NCI-H524 treated with DMSO at 0.1 percent for 48 hours (cell line): ENCODE measurements around the gene ZFHX2.
"Not testable (repeated sequence)": the region's sequence is repeated elsewhere in the genome, so short reads cannot be mapped to it uniquely, and the experiment has no call there.

ENCODE experiments used
- DNase-seq: peaks from one replicate; lab custom pipeline; 2025; lab: John Stamatoyannopoulos, UW

ZFHX2 gene

GRCh38 chr14:23539248-23540140 is 12.1 kb downstream of the ZFHX2 start:
- no peak for DNase-seq

DNA sequence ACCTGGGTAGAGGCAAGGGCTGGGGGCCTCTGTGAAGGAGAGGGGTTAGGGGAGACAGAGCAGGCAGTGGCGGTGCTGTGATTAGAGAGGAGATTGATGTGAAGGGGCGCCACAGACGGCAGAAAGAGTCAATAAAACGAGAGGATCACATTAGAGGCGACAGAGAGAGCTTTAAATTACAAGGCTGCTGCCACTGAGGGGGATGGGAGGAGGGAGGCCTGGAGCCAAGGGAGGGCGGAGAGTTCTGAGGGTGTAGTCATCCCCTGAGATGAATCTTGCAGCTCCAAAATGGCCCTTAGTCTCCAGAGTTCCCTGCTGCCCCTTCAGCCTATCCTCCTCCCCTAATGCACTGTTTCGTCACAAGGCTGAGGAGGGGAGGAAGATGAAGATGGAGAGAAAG is 12.8 kb downstream of the ZFHX2 start:
- DNase-seq: no peak

DNA sequence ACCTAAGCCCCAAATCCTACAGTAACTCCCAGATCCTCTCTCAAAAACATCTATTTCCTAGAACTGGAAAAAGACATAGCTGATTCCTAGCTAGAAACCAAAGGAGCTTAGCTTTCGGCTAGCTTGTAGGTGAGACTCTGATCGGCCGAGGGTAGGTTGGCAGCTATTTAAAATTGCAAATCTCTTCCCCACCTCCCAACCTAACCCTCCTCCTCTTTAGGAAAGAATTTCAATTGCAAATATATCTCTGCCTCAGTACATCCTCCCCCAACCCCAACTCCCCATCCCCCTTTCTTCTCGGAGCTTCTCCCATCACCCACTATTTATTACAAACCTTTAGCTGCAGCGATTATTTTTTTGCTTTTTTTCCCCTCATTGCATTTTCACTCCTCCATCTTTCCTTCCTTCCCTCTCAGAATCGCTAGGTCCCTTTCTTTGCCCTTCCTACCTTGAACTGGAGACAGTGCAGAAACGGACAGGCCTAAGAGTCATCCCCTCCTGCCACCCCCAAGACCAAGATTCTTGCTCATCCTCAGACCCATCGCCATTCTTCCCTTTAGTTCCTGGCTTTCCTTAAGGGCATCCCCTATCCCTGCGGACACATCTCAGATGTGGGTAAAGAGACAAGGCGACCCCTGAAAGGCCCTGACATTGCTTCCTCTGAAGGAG is 13.4 kb downstream of the ZFHX2 start:
- DNase-seq: no peak

DNA sequence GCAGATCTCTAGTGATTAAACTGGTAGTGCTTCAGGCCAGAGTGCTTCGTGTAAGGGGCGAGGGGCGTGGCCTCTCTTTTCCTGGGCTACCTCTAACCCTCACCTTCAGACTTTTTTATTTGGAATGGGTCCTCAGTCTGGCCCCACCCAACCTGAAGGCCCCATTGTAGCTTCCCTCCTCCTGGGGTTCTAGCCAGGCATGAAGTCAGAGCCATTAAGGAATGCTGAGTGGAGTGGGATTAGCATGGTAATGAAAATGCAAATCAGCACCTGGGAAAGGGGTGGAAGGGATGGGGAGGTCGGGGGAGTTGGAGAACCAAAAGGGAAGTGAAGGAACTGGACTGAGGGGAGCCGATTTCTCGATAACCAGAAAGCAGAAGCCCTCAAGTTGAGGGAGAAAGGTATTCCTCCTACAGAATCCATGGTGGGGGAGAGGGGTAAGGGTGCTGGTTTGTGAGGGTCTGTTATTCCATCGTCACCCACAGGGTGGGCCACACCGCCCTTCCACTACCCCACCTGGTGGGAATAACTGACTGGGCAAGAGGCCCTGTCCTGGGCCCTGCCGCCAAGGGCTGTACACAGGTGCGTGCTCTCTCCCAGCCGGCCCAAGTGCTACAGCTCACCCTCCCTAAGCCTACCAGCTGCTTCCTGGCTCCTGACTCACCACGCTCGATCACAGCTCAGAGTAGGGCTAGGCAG is 14.1 kb downstream of the ZFHX2 start:
- no peak for DNase-seq

DNA sequence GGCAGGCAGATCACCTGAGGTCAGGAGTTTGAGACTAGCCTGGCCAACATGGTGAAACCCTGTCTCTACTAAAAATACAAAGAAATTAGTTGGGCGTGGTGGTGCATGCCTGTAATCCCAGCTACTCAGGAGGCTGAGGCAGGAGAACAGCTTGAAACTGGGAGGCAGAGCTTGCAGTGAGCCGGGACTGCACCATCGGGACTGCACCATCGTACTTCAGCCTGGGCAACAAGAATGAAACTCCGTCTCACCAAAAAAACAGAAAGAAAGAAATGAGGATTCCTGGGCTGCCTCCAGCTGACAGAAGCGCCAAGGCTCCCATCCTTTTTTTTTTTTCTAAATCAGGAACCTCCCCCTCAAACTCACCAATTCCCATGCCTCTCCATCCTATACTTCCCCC is 14.7 kb downstream of the ZFHX2 start:
- DNase-seq: not testable (repeated sequence)

- DNase-seq: no peak
Measured at GRCh38 chr14:23536494-23536893, 15.1 kb downstream of the ZFHX2 start.

DNA sequence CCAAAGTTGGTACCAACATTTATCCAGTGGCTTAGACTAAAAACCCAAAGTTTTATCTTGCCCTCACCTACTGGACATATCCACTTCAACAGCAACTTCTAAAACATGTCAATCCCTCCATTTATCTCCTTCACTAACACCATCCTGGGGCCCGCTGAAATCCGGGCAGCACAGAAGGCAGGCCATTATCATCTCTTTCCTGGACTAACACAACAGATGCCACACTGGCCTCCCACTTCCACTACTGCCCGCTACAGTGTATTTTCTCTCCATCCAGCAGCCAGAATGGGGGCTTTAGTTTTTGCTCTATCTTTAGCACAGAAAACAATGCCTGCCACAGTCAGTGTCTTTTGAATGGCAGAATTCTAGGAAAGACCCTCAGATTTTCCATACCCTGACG is 15.6 kb downstream of the ZFHX2 start:
- DNase-seq: no peak

DNA sequence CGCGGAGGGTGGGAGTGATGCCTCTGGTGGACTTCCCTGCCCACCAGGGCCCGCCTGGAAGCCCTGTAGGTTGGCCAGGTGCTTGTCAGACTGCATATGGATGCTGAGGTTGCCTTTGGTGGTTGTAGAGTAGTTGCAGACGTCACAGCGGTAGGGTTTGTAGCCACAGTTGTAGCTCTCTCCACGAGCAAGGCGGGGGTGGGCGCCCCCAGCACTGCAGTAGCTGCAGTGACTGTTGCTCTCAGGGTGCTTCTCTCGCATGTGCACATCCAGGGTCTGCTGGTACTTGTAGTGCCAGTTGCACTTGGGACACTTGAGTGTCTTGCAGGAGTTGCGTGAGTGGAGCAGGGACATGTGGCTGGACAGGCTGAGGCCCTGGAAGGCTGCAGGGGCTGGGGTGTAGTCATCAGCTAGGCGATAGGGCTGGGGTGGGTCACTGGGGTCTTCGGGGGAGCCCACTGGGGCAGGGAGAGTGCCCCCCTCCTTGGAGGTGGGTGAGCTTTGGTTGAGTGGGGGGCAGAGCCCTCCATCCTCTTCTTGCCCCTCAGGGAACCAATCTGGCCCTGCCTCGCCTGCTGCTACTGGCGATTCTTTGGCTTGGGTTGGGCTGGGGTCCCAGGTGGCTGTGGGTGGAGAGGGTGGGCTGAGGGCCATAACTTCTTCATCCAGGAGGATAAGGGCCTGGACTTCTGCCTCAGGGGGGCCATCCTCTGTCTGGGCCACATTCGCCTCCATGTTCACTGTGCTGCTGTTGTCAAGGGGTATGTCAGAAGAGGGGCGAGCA is 17.7 kb downstream of the ZFHX2 start:
- no peak for DNase-seq

DNA sequence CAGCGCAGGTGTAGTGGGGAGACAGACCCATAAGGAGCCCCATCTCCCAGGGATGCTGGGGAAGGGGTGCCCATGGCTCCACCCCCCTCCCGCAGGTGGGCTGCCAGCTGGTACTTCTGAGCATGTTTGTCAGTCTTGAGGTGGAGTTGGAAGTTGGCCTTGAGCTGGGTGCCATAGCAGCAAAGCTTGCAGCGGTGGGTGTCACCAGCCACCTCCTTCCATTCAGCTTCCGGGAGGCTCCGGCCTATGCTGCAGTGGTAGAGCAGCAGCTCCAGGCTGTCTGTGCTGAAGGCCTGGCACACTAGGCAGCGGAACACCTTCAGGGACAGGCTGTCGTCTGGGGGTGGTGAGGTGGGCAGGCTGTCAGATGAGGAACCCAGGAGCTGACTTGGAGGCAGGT is 18.9 kb downstream of the ZFHX2 start:
- no peak for DNase-seq

GRCh38 chr14:23531391-23531790 is 20.2 kb downstream of the ZFHX2 start:
- no peak for DNase-seq

- no peak for DNase-seq
Measured at GRCh38 chr14:23530375-23531055, 21.1 kb downstream of the ZFHX2 start.

GRCh38 chr14:23529016-23529415 is 22.5 kb downstream of the ZFHX2 start:
- DNase-seq: no peak

- no peak for DNase-seq
Measured at GRCh38 chr14:23528555-23528954, 23.0 kb downstream of the ZFHX2 start.

DNA sequence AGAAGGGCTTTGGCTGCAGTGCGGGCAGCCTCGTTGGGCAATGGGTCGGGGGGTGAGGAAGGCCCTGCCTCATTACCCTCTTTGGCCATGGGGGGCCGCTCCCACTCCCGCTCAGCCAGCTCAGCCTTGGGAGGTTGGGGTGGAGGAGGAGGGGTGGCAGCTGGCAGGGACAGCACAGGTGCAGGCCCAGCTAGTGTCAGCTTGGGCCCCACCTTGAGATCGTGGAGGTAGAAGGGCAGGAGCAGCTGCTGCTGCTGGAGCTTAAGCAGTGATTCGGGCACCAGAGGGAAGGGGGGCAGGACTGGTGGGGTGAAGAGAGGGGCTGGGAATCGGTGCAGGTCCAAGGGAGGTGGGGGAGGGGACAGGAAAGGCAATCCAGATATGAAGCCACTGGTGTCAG is 26.0 kb downstream of the ZFHX2 start:
- DNase-seq: no peak

DNA sequence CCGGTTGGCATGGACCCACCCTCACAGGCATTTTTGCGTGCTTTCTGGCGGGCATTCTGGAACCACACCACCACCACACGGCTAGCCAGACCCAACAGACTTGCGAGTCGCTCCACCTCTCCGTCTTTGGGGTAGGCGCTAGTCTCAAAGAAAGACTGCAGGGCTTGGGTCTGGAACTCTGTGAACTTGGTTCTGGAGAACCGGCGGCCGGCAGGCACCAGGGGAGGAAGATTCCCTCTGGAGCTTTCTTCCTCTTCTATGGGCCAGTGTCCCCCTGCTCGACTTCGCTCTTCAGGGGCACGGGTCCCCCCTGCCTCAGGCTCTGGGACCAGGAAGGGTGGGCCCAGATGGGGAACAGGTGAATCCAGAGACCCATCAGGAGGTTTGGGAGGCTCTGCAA is 26.6 kb downstream of the ZFHX2 start:
- DNase-seq: no peak

GRCh38 chr14:23523229-23524016 is 28.1 kb downstream of the ZFHX2 start:
- no peak for DNase-seq

- DNase-seq: no peak
Measured at GRCh38 chr14:23522643-23523198, 28.8 kb downstream of the ZFHX2 start.

GRCh38 chr14:23521785-23522640 is 29.6 kb downstream of the ZFHX2 start:
- DNase-seq: no peak

DNA sequence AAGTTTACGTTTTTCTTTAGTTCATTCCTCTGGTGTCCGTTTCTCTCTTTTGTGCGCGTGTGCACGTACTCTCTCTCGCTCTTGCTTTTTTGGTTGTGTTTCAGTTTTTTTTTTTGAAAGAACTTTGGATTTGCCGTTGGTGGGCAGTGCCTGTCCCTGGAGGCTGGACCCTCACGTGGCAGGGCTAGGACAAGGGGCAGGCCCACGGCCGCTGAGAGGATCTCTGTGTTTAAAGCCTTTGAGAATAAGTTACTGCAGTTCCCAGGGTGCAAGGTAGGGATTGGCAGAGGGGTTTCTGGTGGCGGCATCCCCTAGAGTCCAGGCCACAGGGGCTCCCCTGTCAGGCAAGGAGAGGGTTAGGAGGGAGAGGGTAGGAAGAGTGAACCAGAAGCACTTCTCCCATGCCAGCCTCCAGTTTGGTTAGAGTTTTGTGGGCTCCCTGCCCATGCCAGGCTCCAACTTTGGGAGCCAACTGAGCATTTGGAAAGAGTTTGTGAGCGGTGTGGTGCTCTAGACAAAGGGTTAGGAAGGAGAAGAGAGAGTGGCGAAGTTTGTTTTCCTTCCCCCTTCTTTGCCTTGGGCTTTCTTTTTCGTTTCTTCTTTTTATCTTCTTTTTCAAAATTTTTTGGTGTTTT is 30.5 kb downstream of the ZFHX2 start:
- DNase-seq: no peak
